Esophagus muscularis mucosa (tissue), 4 donors: ENCODE measurements around the gene TESK1. TPM values are rescaled to one million over a fixed set of nuclear protein-coding genes. Genes with fewer than 3 reads are reported as not detected.
"Not testable (repeated sequence)": the region's sequence is repeated elsewhere in the genome, so short reads cannot be mapped to it uniquely, and the experiment has no call there.

ENCODE experiments used
- DNase-seq: peaks from one replicate; pipeline ENCODE4 v3.0.0-alpha.2; 2017; ENCODE audit errors: extremely low spot score
- H3K27ac ChIP-seq, 4 donors: fragments of 200-600 bp; sonication (generic); replicated peaks in 1 of 4; 1 replicate in 3 of 4; 2 replicates in 1 of 4; pipeline ENCODE4 v1.5.1; 2016 to 2019; ENCODE audit warnings: mild to moderate bottlenecking in 1 of 4
- H3K27me3 ChIP-seq, 4 donors: fragments of 200-600 bp; sonication (generic); one replicate each; pipeline versions ENCODE4 v1.5.1 to v1.6.0; 2016 to 2019
- H3K36me3 ChIP-seq, 4 donors: fragments of 200-600 bp; sonication (generic); one replicate each; pipeline ENCODE4 v1.5.1; 2016 to 2019
- H3K4me1 ChIP-seq, 4 donors: fragments of 200-600 bp; sonication (generic); one replicate each; pipeline ENCODE4 v1.5.1; 2016 to 2019
- H3K4me3 ChIP-seq, 4 donors: fragments of 200-600 bp; sonication (generic); 1 replicate in 2 of 4; 2 replicates in 2 of 4; pipeline ENCODE4 v1.5.1; 2016 to 2019; ENCODE audit warnings: mild to moderate bottlenecking in 4 of 4, moderate library complexity in 1 of 4
- H3K9me3 ChIP-seq, 4 donors: fragments of 200-600 bp; sonication (generic); 1 replicate in 3 of 4; 2 replicates in 1 of 4; pipeline ENCODE4 v1.5.1; 2016 to 2019
- EP300 ChIP-seq: sonication (generic); formaldehyde crosslinking; IDR thresholded peaks from one replicate; pipeline ENCODE4 v1.6.1; 2017; ENCODE audit warnings: antibody characterized with exemption
- POLR2A ChIP-seq: fragments of 450-650 bp; IDR thresholded peaks from one replicate; pipeline ENCODE4 v1.6.1; 2017; ENCODE audit warnings: antibody characterized with exemption, moderate library complexity, mild to moderate bottlenecking, low read depth
- POLR2AphosphoS5 ChIP-seq, 2 donors: sonication (generic); formaldehyde crosslinking; IDR thresholded peaks; one replicate each; pipeline ENCODE4 v1.6.1; 2017; ENCODE audit warnings: antibody characterized with exemption in 2 of 2
- WGBS: methylation state at CpG from one replicate; pipeline ENCODE4 v1.1.5; 2018; 5-methylcytosine and 5-hydroxymethylcytosine counted together
- intact Hi-C: fragments of 100-400 bp; cut with DNase I; formaldehyde crosslinking; loops from one replicate; pipeline ENCODE4 v1.15.1; 2023
- total RNA-seq, 4 donors: library from RNA; depleted of rRNA; stranded (reverse); fragments of >200 nt; gene quantifications; one replicate each; pipeline versions ENCODE4 v1.1.0 to v1.2.1, GENCODE V29; 2016
- TF ChIP-seq, protein P1 (sequence below), 3 experiments: fragments of 200-600 bp in 2 of 3; fragments of 450-650 bp in 1 of 3; sonication (generic) in 2 of 3; IDR thresholded peaks; one replicate each; pipeline ENCODE4 v1.5.1; 2017 to 2019; ENCODE audit warnings: antibody characterized with exemption in 3 of 3, mild to moderate bottlenecking in 2 of 3, moderate library complexity in 1 of 3

TESK1 gene
- total RNA-seq, 4 donors from 2014 or later = 48.2 to 80.6 (median 63.4) TPM

DNA sequence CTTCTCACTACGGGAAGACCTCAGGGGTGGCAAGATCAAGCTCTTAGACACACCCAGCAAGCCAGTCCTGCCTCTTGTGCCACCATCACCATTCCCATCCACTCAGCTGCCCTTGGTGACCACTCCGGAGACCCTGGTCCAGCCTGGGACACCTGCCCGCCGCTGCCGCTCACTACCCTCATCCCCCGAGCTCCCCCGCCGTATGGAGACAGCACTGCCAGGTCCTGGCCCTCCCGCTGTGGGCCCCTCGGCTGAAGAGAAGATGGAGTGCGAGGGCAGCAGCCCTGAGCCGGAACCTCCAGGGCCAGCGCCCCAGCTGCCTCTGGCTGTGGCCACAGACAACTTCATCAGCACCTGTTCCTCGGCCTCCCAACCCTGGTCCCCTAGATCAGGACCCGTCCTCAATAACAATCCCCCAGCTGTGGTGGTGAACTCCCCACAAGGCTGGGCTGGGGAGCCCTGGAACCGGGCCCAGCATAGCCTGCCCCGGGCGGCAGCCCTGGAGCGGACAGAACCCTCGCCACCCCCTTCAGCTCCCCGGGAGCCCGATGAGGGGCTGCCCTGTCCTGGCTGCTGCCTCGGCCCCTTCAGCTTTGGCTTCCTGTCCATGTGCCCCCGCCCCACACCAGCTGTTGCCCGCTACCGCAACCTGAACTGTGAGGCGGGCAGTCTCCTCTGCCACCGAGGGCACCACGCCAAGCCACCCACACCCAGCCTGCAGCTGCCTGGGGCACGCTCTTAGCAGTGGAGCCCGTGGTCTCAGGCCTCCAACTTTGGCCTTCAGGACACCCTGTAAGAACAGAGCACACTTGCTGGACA lies 4.1 kb downstream of the TESK1 start:
- intact Hi-C loops = loop anchor here (5.0 kb wide), 1 partner anchor 128 kb away; no protein-coding TSS in a partner anchor
- H3K36me3 ChIP-seq = peaks cover 21 to 36% (median 33%) of the 10 kb centered on the region in 4 donors
- DNase-seq = no peak
- TF ChIP-seq POLR2AphosphoS5 (IDR thresholded peaks at IDR 0.05) (no peak), POLR2A (no peak), EP300 (no peak)
- TF ChIP-seq, protein P1, sequence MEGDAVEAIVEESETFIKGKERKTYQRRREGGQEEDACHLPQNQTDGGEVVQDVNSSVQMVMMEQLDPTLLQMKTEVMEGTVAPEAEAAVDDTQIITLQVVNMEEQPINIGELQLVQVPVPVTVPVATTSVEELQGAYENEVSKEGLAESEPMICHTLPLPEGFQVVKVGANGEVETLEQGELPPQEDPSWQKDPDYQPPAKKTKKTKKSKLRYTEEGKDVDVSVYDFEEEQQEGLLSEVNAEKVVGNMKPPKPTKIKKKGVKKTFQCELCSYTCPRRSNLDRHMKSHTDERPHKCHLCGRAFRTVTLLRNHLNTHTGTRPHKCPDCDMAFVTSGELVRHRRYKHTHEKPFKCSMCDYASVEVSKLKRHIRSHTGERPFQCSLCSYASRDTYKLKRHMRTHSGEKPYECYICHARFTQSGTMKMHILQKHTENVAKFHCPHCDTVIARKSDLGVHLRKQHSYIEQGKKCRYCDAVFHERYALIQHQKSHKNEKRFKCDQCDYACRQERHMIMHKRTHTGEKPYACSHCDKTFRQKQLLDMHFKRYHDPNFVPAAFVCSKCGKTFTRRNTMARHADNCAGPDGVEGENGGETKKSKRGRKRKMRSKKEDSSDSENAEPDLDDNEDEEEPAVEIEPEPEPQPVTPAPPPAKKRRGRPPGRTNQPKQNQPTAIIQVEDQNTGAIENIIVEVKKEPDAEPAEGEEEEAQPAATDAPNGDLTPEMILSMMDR (IDR thresholded peaks at IDR 0.05) = no peak
- WGBS = 89% methylated on average over 14 of the region's 31 CpGs
- no peaks in the 10 kb centered on the region for H3K9me3 ChIP-seq
- H3K27ac ChIP-seq = no peak overlapping the region
- H3K27me3 ChIP-seq = no peaks in the 10 kb centered on the region
- no peak overlapping the region for H3K4me3 ChIP-seq
- peaks cover 15 to 30% (median 22%) of the 10 kb centered on the region in 4 donors for H3K4me1 ChIP-seq

DNA sequence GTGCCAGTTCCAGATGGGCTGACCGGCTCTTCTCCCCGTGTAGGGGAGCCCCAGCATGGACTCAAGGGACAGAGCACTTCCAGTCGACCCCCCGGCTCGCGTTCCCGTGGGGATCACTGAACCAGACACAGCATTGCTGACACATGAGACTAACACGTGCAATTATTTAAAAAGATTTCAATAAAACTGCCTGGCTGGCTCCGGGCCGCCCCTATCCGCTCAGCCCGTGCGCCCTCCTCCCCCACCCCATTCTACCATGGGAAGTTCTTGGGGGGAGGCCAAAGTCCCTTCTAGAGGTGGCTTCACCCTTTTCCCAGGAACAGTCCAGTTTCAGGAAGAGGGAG lies 4.7 kb downstream of the TESK1 start:
- Histone ChIP-seq H3K4me3 (no peak overlapping the region), H3K27me3 (no peaks in the 10 kb centered on the region), H3K36me3 (peaks cover 21 to 36% (median 33%) of the 10 kb centered on the region in 4 donors), H3K9me3 (no peaks in the 10 kb centered on the region), H3K27ac (no peak overlapping the region), H3K4me1 (peaks cover 12 to 26% (median 18%) of the 10 kb centered on the region in 4 donors)
- 87% methylated on average over 12 of the region's 13 CpGs for WGBS
- TF ChIP-seq, protein P1 (IDR thresholded peaks at IDR 0.05) = no peak
- no peak for TF ChIP-seq POLR2AphosphoS5 (IDR thresholded peaks at IDR 0.05)
- TF ChIP-seq POLR2A = no peak
- TF ChIP-seq EP300 = no peak
- no peak for DNase-seq
- intact Hi-C loops = loop anchor here (5.0 kb wide), 1 partner anchor 128 kb away; no protein-coding TSS in a partner anchor

DNA sequence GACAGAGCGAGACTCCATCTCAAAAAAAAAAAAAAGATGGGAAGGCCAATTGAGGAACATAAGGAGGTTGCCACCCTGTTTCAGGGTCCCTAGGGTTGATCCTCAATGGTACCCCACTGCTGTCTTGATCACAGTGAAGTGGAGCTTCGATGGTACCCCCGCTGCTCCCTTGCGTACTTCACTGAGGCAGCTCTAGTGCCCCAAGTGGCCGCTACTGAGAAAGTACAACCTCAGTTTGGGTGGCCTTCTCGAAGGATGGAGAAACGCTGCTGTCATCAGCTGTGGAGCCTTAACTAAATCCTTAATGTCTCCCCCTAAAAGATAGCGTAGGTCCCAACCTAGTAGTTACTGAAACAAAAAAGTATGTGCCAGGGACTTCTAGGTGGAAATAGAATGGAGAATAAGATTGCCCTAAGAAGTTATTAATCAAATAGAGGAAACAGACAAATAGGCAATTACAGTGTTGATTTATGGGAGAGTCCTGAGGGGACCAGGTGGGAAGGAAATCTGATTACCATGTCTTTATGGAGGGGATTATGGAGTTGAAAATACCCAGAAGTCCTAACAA lies 6.3 kb downstream of the TESK1 start:
- Histone ChIP-seq H3K27me3 (no peaks in the 10 kb centered on the region), H3K9me3 (no peaks in the 10 kb centered on the region), H3K27ac (no peak overlapping the region), H3K36me3 (peaks cover 21 to 36% (median 33%) of the 10 kb centered on the region in 4 donors), H3K4me1 (peaks cover 7 to 19% (median 10%) of the 10 kb centered on the region in 4 donors), H3K4me3 (no peak overlapping the region)
- intact Hi-C loops = no loop called here
- DNase-seq = no peak
- WGBS = 17% methylated on average over 8 of the region's 8 CpGs
- TF ChIP-seq POLR2A = no peak
- TF ChIP-seq, protein P1 (IDR thresholded peaks at IDR 0.05) = peak; percentile 49 to 76 (median 58)

DNA sequence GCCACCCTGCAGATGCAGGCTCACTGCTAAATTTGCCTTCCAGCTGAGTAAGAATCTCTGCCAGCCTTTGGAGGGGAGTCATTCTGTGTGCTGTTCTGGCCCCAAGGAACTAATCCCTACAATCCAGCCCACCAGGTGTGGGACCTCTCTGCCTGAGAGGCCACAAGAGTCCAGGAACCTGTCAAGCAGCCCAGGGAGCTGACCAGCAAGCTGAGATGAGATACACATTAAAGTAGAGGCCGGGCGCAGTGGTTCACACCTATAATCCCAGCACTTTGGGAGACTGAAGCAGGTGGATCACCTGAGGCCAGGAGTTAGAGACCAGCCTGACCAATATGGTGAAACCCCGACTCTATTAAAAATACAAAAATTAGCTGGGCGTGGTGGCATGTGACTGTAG lies 7.0 kb downstream of the TESK1 start:
- WGBS = 91% methylated on average over 4 of the region's 4 CpGs
- Histone ChIP-seq H3K36me3 (peaks cover 21 to 34% (median 33%) of the 10 kb centered on the region in 4 donors), H3K4me1 (peaks cover 0 to 19% (median 8%) of the 10 kb centered on the region in 4 donors)
- H3K9me3 ChIP-seq, intact Hi-C loops, H3K27ac ChIP-seq, H3K27me3 ChIP-seq, H3K4me3 ChIP-seq, DNase-seq: not testable (repeated sequence)

DNA sequence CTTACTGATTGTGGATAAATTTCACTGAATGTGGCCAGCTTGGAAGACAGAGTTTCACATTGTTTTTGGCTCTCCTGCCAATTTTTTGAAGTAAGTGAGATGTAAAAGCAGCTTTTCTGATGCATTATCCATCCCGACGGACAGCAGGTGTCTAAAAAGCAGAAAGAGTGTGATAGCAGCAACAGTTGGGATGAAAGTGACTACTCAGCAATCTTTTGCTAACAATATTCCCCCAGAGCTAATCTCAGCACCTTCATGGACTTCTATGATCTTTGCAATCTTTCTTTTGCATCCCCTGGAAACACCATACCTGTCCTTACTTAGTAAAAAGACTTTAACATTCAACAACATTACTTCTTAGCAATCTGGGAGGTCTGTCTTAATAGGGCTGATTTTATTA lies 7.8 kb downstream of the TESK1 start:
- no peaks in the 10 kb centered on the region for H3K27me3 ChIP-seq
- no peak for DNase-seq
- no peak for TF ChIP-seq POLR2AphosphoS5 (IDR thresholded peaks at IDR 0.05)
- TF ChIP-seq POLR2A = no peak
- TF ChIP-seq EP300 = no peak
- peaks cover 4 to 21% (median 12%) of the 10 kb centered on the region in 4 donors for H3K4me1 ChIP-seq
- H3K36me3 ChIP-seq = peaks cover 21 to 28% (median 26%) of the 10 kb centered on the region in 4 donors
- H3K9me3 ChIP-seq = no peaks in the 10 kb centered on the region
- intact Hi-C loops = no loop called here
- 68% methylated on average over 2 of the region's 2 CpGs for WGBS
- no peak overlapping the region for H3K27ac ChIP-seq
- no peak overlapping the region for H3K4me3 ChIP-seq
